ENCODE measurements around the gene CST11.

Gene CST11

DNA sequence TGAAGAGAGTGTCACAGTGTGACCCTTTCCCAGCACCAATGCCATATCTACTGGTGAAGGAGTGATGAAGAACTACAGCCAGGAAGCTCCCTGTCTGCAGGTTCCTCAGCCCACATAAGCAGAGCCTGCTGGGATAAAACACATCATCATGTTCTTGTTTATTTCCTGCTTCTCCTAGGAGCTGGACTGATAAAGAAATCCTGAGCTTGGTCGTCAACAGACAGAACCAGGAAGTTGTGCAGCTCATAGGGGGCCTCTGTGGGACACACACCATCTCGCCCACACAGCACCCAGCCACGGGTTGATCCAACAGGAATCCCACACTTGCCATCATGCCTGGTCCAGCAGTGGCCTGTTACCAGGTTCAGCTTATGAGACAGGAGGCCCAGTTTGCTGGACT, 16.0 kb downstream of the CST11 start:
- Histone ChIP-seq H3K36me3 (ENCODE audit: control insufficient read depth, insufficient read depth, low read length) (no peaks in the 10 kb centered on the region), H3K4me2 (ENCODE audit: low read length) (no peak overlapping the region), H3K4me3 (ENCODE audit: low read depth, low read length) (no peak overlapping the region), H2AFZ (no peak overlapping the region), H3K4me1 (no peaks in the 10 kb centered on the region), H3K9ac (no peak overlapping the region), H3K27me3 (ENCODE audit: control insufficient read depth, insufficient read depth, low read length) (no peaks in the 10 kb centered on the region), H3K9me3 (ENCODE audit: control insufficient read depth, low read length) (no peaks in the 10 kb centered on the region), H3K27ac (no peak overlapping the region), H3K79me2 (no peaks in the 10 kb centered on the region)
- TF ChIP-seq, protein P1, sequence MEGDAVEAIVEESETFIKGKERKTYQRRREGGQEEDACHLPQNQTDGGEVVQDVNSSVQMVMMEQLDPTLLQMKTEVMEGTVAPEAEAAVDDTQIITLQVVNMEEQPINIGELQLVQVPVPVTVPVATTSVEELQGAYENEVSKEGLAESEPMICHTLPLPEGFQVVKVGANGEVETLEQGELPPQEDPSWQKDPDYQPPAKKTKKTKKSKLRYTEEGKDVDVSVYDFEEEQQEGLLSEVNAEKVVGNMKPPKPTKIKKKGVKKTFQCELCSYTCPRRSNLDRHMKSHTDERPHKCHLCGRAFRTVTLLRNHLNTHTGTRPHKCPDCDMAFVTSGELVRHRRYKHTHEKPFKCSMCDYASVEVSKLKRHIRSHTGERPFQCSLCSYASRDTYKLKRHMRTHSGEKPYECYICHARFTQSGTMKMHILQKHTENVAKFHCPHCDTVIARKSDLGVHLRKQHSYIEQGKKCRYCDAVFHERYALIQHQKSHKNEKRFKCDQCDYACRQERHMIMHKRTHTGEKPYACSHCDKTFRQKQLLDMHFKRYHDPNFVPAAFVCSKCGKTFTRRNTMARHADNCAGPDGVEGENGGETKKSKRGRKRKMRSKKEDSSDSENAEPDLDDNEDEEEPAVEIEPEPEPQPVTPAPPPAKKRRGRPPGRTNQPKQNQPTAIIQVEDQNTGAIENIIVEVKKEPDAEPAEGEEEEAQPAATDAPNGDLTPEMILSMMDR (IDR thresholded peaks at IDR 0.05), result no peak

DNA sequence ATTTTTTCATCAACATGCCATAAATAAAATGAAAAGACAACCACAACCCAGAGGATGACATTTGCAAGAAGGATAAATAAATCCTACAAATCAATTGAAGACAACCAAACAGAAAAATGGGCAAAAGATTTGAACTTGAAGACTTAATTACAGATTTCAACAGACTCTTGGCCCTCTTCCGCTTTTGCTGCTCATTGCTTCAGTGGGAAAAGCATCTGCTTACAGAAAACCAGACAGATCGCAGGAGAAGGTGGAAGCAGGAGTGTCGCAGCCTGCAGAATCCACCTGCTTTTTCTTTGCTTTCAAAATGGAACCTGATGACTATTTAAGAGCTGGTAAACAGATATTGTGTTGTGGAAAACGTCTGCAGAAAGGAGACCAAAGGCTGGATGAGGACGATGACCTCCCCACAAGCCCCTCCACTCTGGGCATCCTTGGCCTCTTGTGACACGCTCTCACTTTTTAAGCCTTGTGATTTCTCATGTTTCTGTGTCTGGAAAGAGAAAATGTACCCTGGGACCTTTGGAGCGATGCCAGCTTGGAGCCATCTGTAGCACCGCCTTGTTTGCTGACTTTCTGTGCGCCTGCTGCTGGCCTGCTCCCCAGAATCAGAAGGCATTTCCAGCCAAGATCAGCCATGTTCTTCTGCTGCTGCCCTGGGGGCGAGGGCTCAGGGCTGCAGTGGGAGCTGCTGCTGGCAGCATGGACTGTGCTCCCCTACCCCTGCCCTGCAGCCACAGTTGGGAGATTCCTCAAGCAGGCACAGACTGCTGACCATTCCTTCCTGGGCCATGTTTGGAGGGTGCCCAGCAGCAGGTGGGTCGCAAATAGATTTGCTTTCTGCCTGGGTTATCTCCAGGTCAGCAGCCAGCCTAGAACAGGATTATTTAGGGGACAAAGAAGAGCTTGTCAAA, 16.8 kb downstream of the CST11 start:
- TF ChIP-seq, protein P1 (IDR thresholded peaks at IDR 0.05), result no peak
- Histone ChIP-seq H3K27ac (no peak overlapping the region), H3K9ac (no peak overlapping the region), H3K4me2 (ENCODE audit: low read length) (no peak overlapping the region), H3K4me1 (no peaks in the 10 kb centered on the region), H3K4me3 (ENCODE audit: low read depth, low read length) (no peak overlapping the region), H3K27me3 (ENCODE audit: control insufficient read depth, insufficient read depth, low read length) (no peaks in the 10 kb centered on the region), H3K36me3 (ENCODE audit: control insufficient read depth, insufficient read depth, low read length) (no peaks in the 10 kb centered on the region), H3K79me2 (no peaks in the 10 kb centered on the region), H3K9me3 (ENCODE audit: control insufficient read depth, low read length) (no peaks in the 10 kb centered on the region), H2AFZ (no peak overlapping the region)

DNA sequence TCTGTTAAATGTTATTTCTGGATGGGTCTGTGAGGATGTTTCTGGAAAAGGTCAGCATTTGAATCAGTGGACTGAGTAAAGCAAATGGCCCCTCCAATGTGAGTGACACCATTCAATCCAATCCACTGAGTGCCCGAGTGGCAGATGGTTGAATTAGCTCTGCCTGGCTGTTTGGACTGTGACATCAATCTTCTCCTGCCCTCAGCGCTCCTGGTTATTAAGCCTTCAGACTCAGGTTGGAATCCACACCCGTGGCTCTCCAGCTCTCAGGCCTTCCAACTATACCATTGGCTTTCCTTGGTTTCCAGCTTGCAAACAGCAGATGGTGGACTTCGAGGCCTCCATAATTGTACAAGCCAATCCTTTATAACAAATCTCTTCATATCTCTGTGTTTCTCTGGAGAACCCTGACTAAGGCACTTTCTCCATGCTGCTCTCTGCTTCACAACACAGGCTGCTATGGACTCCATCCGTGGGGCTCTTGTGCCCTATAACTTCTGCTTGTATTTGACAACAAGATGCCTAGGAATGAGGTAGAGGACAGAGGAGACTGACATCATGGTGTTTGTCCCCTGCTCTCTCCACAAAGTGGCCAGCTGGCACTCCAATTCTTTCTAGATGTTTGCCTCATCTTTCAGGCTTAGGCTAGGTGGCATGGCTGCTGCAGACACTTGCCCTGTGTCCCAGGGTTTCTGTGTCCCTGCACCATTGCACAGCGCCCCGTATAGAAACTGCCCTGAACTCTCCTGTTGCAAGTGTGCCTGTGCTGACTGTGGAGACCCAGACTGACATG, 18.0 kb downstream of the CST11 start:
- Histone ChIP-seq H3K79me2 (no peaks in the 10 kb centered on the region), H3K4me3 (ENCODE audit: low read depth, low read length) (no peak overlapping the region), H3K9ac (no peak overlapping the region), H3K27me3 (ENCODE audit: control insufficient read depth, insufficient read depth, low read length) (no peaks in the 10 kb centered on the region), H3K36me3 (ENCODE audit: control insufficient read depth, insufficient read depth, low read length) (no peaks in the 10 kb centered on the region), H3K27ac (no peak overlapping the region), H2AFZ (no peak overlapping the region), H3K4me1 (no peaks in the 10 kb centered on the region), H3K4me2 (ENCODE audit: low read length) (no peak overlapping the region), H3K9me3 (ENCODE audit: control insufficient read depth, low read length) (no peaks in the 10 kb centered on the region)
- TF ChIP-seq, protein P1 (IDR thresholded peaks at IDR 0.05), result no peak

DNA sequence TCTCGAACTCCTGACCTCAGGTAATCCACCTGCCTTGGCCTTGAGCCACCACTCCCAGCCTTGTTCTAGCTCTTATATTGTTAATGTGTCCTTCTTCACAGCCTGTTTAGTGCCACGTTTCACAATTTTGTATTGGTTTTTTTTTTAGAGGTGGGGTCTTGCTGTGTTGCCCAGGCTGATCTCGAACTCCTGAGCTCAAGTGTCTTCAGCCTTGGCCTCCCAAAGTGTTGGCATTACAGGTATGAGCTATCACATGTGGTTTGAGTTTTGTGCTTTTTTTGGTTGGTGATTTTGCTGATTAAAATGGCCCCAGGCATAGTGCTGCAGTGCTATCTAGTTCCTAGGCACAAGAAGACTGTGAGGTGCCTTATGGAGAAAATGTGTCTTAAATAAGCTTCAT, 19.0 kb downstream of the CST11 start:
- H3K27me3 ChIP-seq (ENCODE audit: control insufficient read depth, insufficient read depth, low read length), result no peaks in the 10 kb centered on the region

More for the DNA sequence above, 19.0 kb downstream of the CST11 start:
- Histone ChIP-seq H2AFZ (no peak overlapping the region), H3K79me2 (no peaks in the 10 kb centered on the region), H3K4me3 (ENCODE audit: low read depth, low read length) (no peak overlapping the region), H3K27ac (no peak overlapping the region), H3K36me3 (ENCODE audit: control insufficient read depth, insufficient read depth, low read length) (no peaks in the 10 kb centered on the region), H3K9me3 (ENCODE audit: control insufficient read depth, low read length) (no peaks in the 10 kb centered on the region), H3K9ac (no peak overlapping the region), H3K4me2 (ENCODE audit: low read length) (no peak overlapping the region), H3K4me1 (no peaks in the 10 kb centered on the region)
- TF ChIP-seq, protein P1 (IDR thresholded peaks at IDR 0.05), result no peak
